WTC11 (cell line): ENCODE measurements around the gene TNRC6A.

Experiments
- AFF4 ChIP-seq: sonication (generic); formaldehyde crosslinking; IDR thresholded peaks from 2 replicates; pipeline ENCODE4 v1.8.1; 2023; ENCODE audit warnings: mild to moderate bottlenecking, missing genetic modification reagents, borderline replicate concordance
- CREB1 ChIP-seq: sonication (generic); formaldehyde crosslinking; IDR thresholded peaks from 2 replicates; pipeline ENCODE4 v1.8.0; 2023; ENCODE audit warnings: mild to moderate bottlenecking, missing genetic modification reagents
- NR1H2 ChIP-seq: sonication (generic); formaldehyde crosslinking; IDR thresholded peaks from 2 replicates; pipeline ENCODE4 v1.9.0; 2021; ENCODE audit warnings: mild to moderate bottlenecking, moderate library complexity, missing genetic modification reagents
- STAT6 ChIP-seq: sonication (generic); formaldehyde crosslinking; conservative IDR thresholded peaks from 2 replicates; pipeline ENCODE4 v1.8.1; 2023; ENCODE audit warnings: mild to moderate bottlenecking, low read depth, missing genetic modification reagents, moderate library complexity
- TF ChIP-seq, protein P1 (sequence below): fragments of 200-600 bp; IDR thresholded peaks from 2 replicates; pipeline ENCODE4 v1.8.0; 2022; ENCODE audit warnings: antibody characterized with exemption
- TF ChIP-seq, protein P2 (sequence below): sonication (generic); formaldehyde crosslinking; IDR thresholded peaks from 2 replicates; pipeline ENCODE4 v1.8.1; 2023; ENCODE audit warnings: mild to moderate bottlenecking, moderate library complexity, missing genetic modification reagents

DNA sequence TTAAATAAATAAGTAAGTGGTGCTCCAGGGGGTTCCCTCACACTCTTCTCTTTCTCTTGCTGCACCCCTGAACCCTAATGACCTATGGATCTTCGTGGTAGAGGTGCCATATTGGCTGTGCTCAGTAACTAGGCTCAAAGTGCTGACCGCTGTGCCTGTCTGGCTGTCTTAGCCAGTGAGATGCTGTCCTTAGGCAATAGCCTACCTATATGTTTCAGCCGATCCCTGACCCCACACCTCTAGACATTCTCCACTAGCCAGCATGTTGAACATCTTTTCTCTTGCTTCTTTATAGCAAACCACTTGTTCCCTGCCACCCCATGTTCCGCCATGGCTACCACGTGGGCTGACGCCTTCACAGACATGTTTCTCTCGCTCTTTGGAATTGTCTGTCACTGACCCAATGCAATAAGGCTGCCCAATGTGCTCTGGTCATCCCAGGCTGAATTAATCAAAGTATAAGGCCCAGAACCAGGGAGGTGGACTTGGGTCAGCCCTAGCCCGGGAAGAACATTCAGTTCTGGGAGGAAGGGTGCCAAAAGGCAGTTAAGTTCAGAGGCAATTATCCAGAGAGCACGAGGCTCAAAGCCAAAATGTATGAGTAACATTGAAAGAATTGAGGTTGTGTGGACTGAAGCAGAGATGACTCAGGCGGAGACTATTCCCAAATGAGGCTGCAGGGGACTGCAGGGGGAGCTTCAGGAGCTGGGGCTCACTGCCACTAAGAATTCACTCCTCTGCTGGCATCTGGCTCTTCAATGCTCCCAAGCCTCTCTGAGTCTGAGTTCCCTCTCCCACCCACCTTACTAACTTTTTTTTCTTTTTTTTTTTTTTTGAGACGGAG is 28.7 kb upstream of the TNRC6A start:
- TF ChIP-seq AFF4 (CRISPR knock-in tag) (no peak), CREB1 (CRISPR knock-in tag) (no peak), STAT6 (no peak), NR1H2 (no peak)
- TF ChIP-seq, protein P1, sequence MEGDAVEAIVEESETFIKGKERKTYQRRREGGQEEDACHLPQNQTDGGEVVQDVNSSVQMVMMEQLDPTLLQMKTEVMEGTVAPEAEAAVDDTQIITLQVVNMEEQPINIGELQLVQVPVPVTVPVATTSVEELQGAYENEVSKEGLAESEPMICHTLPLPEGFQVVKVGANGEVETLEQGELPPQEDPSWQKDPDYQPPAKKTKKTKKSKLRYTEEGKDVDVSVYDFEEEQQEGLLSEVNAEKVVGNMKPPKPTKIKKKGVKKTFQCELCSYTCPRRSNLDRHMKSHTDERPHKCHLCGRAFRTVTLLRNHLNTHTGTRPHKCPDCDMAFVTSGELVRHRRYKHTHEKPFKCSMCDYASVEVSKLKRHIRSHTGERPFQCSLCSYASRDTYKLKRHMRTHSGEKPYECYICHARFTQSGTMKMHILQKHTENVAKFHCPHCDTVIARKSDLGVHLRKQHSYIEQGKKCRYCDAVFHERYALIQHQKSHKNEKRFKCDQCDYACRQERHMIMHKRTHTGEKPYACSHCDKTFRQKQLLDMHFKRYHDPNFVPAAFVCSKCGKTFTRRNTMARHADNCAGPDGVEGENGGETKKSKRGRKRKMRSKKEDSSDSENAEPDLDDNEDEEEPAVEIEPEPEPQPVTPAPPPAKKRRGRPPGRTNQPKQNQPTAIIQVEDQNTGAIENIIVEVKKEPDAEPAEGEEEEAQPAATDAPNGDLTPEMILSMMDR, result no peak
- TF ChIP-seq, protein P2, sequence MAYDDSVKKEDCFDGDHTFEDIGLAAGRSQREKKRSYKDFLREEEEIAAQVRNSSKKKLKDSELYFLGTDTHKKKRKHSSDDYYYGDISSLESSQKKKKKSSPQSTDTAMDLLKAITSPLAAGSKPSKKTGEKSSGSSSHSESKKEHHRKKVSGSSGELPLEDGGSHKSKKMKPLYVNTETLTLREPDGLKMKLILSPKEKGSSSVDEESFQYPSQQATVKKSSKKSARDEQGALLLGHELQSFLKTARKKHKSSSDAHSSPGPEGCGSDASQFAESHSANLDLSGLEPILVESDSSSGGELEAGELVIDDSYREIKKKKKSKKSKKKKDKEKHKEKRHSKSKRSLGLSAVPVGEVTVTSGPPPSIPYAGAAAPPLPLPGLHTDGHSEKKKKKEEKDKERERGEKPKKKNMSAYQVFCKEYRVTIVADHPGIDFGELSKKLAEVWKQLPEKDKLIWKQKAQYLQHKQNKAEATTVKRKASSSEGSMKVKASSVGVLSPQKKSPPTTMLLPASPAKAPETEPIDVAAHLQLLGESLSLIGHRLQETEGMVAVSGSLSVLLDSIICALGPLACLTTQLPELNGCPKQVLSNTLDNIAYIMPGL, result no peak
